Tibial nerve (tissue), 4 donors: Measurements from ENCODE around the gene PLAC1.

ENCODE experiments used
- EP300 ChIP-seq, 2 donors: sonication (generic); formaldehyde crosslinking; IDR thresholded peaks; one replicate each; pipeline ENCODE4 v1.6.1; 2017; ENCODE audit warnings: antibody characterized with exemption in 2 of 2, mild to moderate bottlenecking in 1 of 2
- TF ChIP-seq, protein P1 (sequence below), 5 experiments: fragments of 200-600 bp in 3 of 5; fragments of 450-650 bp in 2 of 5; sonication (generic) in 3 of 5; IDR thresholded peaks; one replicate each; pipeline ENCODE4 v1.5.1; 2016 to 2019; ENCODE audit warnings: antibody characterized with exemption in 5 of 5, mild to moderate bottlenecking in 3 of 5, moderate library complexity in 2 of 5

DNA sequence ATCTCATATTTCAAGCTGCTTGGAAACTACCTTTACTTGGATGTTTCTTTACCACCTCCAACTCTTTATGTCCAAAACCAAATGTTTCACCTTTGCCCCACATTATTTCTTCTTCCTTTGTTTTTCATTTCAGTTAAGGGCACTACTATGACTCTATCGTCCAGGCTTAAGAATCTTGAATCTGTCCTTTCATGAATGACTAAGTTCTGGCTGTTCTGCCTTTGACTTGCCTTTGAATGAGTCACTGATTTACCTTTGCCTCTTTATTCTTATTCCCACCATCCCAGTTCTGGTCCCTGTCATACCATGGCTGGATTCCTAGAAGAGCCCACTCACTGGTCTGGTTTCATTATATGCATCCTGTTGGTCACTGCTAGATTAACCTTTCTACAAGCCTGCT, 30.6 kb upstream of the PLAC1 start:
- TF ChIP-seq, protein P1, sequence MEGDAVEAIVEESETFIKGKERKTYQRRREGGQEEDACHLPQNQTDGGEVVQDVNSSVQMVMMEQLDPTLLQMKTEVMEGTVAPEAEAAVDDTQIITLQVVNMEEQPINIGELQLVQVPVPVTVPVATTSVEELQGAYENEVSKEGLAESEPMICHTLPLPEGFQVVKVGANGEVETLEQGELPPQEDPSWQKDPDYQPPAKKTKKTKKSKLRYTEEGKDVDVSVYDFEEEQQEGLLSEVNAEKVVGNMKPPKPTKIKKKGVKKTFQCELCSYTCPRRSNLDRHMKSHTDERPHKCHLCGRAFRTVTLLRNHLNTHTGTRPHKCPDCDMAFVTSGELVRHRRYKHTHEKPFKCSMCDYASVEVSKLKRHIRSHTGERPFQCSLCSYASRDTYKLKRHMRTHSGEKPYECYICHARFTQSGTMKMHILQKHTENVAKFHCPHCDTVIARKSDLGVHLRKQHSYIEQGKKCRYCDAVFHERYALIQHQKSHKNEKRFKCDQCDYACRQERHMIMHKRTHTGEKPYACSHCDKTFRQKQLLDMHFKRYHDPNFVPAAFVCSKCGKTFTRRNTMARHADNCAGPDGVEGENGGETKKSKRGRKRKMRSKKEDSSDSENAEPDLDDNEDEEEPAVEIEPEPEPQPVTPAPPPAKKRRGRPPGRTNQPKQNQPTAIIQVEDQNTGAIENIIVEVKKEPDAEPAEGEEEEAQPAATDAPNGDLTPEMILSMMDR (IDR thresholded peaks at IDR 0.05) = no peak
- TF ChIP-seq EP300 (IDR thresholded peaks at IDR 0.05) = no peak
